ENCODE data around the gene COL27A1. TPM values are rescaled to one million over a fixed set of nuclear protein-coding genes. Genes with fewer than 3 reads are reported as not detected.

Gene COL27A1
- total RNA-seq, 2 experiments from 2014 or later, result 8.4 to 9.7 TPM

DNA sequence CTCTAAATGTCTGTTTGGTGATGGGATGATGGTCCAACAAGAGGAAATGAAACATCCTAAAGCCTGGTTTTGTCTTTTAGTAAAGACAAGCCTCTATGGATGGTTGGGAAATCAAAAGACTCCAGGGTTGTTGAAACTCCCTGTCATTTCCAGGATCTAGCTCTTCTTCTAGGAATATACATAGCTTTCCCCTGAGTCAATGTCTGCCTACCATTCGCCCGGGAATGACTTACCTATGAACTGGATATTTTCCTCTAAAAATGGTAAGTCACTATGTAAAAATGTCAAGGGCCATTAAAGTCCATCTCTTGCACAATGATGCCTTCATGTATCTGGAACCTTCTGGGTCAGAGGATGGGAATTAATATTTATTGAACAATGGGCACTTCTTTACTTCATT lies 45.2 kb upstream of the COL27A1 start:
- ChIA-PET CTCF (interaction anchor here (6.4 to 7.3 kb wide), 2 partner anchors 27 to 180 kb away, joined by 58 to 71 read pairs; no protein-coding TSS in a partner anchor), POLR2A (no interaction called here)
- peaks cover 10% of the 10 kb centered on the region for H3K27me3 Mint-ChIP-seq
- no peak for DNase-seq
- intact Hi-C loops (cut with micrococcal nuclease), result no loop called here
- TF ChIP-seq, protein P1, sequence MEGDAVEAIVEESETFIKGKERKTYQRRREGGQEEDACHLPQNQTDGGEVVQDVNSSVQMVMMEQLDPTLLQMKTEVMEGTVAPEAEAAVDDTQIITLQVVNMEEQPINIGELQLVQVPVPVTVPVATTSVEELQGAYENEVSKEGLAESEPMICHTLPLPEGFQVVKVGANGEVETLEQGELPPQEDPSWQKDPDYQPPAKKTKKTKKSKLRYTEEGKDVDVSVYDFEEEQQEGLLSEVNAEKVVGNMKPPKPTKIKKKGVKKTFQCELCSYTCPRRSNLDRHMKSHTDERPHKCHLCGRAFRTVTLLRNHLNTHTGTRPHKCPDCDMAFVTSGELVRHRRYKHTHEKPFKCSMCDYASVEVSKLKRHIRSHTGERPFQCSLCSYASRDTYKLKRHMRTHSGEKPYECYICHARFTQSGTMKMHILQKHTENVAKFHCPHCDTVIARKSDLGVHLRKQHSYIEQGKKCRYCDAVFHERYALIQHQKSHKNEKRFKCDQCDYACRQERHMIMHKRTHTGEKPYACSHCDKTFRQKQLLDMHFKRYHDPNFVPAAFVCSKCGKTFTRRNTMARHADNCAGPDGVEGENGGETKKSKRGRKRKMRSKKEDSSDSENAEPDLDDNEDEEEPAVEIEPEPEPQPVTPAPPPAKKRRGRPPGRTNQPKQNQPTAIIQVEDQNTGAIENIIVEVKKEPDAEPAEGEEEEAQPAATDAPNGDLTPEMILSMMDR (IDR thresholded peaks at IDR 0.05), result no peak
- no peaks in the 10 kb centered on the region for H3K9me3 Mint-ChIP-seq
- H3K4me3 Mint-ChIP-seq, result no peak overlapping the region
- H3K27ac Mint-ChIP-seq, result no peak overlapping the region
- no peaks in the 10 kb centered on the region for H3K4me1 Mint-ChIP-seq (ENCODE audit: low read depth)
- ATAC-seq, result no peak
- no peaks in the 10 kb centered on the region for H3K36me3 Mint-ChIP-seq (ENCODE audit: low read depth)

DNA sequence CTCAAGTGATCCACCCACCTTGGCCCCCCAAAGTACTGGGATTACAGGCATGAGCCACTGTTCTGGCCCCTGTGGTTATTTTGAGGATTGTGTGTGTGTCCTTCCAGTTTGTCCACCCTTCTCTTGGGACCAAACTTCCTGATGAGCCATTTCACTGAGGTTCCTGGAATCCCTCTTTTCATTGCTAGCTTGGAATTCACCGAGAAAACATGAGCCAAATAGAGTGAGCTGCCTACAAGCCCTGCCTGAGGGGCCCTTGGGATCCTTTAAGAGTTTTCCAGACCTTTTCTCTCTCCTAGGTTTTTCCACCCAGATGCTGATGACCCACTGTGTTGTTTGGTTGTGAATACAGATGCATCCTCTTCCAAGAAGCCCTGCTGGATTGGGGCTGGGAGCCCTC lies 43.0 kb upstream of the COL27A1 start:
- intact Hi-C loops (cut with micrococcal nuclease), result no loop called here
- H3K4me1 Mint-ChIP-seq (ENCODE audit: low read depth), result no peaks in the 10 kb centered on the region
- H3K36me3 Mint-ChIP-seq (ENCODE audit: low read depth), result no peaks in the 10 kb centered on the region
- ChIA-PET CTCF (interaction anchor here (3.0 to 7.3 kb wide), 2 partner anchors 29 to 179 kb away, joined by 8 to 58 read pairs; no protein-coding TSS in a partner anchor), POLR2A (no interaction called here)
- ATAC-seq (no peak), DNase-seq (no peak)
- H3K27me3 Mint-ChIP-seq, result peaks cover 17% of the 10 kb centered on the region
- TF ChIP-seq, protein P1 (IDR thresholded peaks at IDR 0.05), result no peak
- no peak overlapping the region for H3K27ac Mint-ChIP-seq
- no peaks in the 10 kb centered on the region for H3K9me3 Mint-ChIP-seq
- no peak overlapping the region for H3K4me3 Mint-ChIP-seq

DNA sequence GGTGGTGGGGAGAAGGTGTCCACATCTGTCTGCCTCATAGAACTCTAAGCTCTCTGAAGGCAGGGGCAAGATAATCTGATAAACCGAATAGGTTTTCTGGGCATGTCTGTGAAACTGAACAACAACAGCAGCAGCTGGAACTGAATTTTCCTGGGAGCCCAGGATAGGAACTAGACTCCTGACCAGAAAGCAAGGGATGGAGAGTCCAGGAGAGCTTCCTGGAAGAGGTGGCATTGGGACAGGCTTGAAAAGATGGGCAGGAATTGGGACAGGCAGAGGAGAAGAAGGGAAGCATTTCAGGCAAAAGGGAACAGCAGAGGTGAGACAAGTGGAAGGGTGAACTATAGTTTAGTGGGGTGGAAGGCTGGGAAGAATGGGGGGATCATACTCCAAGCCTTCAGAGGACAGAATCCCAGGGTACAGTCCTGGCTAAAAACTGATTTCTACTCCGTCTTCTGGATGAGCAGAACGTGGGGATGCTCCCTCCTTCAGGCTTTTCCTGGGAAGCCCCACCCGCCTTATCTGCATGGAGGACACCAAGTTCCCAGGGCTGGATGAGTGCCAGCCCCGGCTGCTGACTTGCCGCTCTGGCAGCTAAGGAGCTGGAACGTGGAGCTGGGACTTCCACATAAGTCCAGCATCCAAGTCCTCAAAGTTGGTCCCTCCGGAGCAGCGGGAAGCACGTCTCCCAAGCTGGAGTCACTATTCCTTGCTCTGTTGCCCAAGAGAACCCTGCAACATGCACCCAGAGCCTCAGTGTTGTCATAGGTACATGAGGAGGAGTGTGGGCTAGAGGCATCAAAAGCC lies 42.4 kb upstream of the COL27A1 start:
- ChIA-PET POLR2A (no interaction called here), CTCF (interaction anchor here (3.0 to 7.3 kb wide), 2 partner anchors 30 to 178 kb away, joined by 8 to 58 read pairs; no protein-coding TSS in a partner anchor)
- TF ChIP-seq, protein P1 (IDR thresholded peaks at IDR 0.05), result no peak
- DNase-seq (no peak), ATAC-seq (no peak)
- Mint-ChIP-seq H3K27me3 (peaks cover 24% of the 10 kb centered on the region), H3K4me1 (ENCODE audit: low read depth) (no peaks in the 10 kb centered on the region), H3K36me3 (ENCODE audit: low read depth) (no peaks in the 10 kb centered on the region), H3K4me3 (no peak overlapping the region), H3K9me3 (no peaks in the 10 kb centered on the region), H3K27ac (no peak overlapping the region)
- intact Hi-C loops (cut with micrococcal nuclease), result no loop called here

DNA sequence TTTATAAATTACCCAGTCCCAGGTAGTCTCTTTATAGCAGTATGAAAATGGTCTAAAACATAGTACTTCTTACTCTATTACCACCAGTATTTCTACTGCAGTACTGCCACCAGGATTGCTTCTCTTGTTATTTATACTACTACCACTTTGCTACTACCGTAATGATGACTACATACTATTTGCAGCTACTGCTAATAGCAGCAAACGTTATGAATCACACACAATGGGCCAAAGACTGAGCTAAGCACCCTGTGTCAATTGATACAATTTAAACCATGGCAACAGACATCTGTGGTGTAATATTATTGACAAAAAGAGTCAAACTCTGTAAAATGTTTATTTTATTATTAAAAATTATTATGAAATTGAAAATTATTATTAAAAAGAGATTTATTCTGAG lies 41.0 kb upstream of the COL27A1 start:
- TF ChIP-seq, protein P1 (IDR thresholded peaks at IDR 0.05), result no peak
- no peak overlapping the region for H3K27ac Mint-ChIP-seq
- H3K4me3 Mint-ChIP-seq, result no peak overlapping the region
- intact Hi-C loops (cut with micrococcal nuclease), result no loop called here
- ChIA-PET CTCF (interaction anchor here (1.2 to 1.4 kb wide), 3 partner anchors 8 to 177 kb away, joined by 4 to 7 read pairs (median 5); no protein-coding TSS in a partner anchor), POLR2A (no interaction called here)
- H3K27me3 Mint-ChIP-seq, result peaks cover 30% of the 10 kb centered on the region
- H3K9me3 Mint-ChIP-seq, result no peaks in the 10 kb centered on the region
- no peaks in the 10 kb centered on the region for H3K4me1 Mint-ChIP-seq (ENCODE audit: low read depth)
- ATAC-seq, result no peak
- no peak for DNase-seq
- H3K36me3 Mint-ChIP-seq (ENCODE audit: low read depth), result no peaks in the 10 kb centered on the region

DNA sequence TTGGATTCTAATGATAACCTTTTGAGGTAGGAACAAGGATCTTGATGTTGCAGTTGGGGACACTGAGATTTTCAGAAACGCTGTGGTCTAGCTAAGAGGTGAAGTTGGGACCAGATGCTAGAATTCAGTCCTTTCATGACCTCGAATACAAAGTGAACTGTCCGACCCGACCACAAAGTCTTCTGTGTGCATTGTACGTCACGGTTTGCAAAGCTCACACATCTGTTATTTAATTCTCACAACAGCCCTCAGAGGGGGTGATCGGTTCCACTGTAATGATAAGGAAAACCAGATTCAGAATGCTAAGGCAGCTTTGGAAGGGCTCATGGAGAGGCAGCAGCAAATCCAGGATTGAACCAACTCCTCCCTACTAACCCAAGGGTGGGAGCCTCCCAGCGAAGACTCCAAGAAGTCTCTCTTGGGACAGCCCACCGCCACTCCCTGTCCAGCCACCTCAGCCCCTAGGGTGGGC lies 39.6 kb upstream of the COL27A1 start:
- Mint-ChIP-seq H3K27ac (no peak overlapping the region), H3K4me1 (ENCODE audit: low read depth) (no peaks in the 10 kb centered on the region), H3K36me3 (ENCODE audit: low read depth) (no peaks in the 10 kb centered on the region), H3K9me3 (no peaks in the 10 kb centered on the region), H3K4me3 (no peak overlapping the region), H3K27me3 (peaks cover 30% of the 10 kb centered on the region)
- ChIA-PET POLR2A (no interaction called here), CTCF (interaction anchor here (1.2 to 1.4 kb wide), 4 partner anchors 8 to 176 kb away, joined by 3 to 7 read pairs (median 4); no protein-coding TSS in a partner anchor)
- intact Hi-C loops (cut with micrococcal nuclease), result no loop called here
- TF ChIP-seq, protein P1 (IDR thresholded peaks at IDR 0.05), result no peak
- no peak for ATAC-seq
- DNase-seq, result no peak
